ENCODE data around the gene CROT.

DNA sequence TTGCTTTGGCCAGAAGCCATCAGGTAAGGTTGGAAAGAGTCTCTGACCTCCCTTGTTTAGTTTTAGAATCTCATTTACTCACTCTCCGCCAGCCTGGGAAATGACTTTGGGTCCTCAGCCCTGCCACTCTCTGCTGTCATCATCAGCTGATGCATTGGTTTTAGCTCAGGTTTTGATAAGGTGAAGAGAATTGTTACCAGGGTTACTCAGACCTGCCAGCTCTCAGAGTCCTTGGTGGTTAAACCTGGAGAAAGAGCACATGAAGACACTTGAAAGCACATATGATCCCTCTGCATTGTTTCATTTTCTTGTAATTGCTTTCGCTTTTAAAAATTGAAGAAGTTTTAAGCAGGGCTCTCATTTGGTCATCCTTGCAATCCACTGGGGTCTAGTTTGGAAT, 4.0 kb upstream of the CROT start:
- TF ChIP-seq, protein P1, sequence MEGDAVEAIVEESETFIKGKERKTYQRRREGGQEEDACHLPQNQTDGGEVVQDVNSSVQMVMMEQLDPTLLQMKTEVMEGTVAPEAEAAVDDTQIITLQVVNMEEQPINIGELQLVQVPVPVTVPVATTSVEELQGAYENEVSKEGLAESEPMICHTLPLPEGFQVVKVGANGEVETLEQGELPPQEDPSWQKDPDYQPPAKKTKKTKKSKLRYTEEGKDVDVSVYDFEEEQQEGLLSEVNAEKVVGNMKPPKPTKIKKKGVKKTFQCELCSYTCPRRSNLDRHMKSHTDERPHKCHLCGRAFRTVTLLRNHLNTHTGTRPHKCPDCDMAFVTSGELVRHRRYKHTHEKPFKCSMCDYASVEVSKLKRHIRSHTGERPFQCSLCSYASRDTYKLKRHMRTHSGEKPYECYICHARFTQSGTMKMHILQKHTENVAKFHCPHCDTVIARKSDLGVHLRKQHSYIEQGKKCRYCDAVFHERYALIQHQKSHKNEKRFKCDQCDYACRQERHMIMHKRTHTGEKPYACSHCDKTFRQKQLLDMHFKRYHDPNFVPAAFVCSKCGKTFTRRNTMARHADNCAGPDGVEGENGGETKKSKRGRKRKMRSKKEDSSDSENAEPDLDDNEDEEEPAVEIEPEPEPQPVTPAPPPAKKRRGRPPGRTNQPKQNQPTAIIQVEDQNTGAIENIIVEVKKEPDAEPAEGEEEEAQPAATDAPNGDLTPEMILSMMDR (conservative IDR thresholded peaks at IDR 0.05; ENCODE audit: low read length), result no peak
- no peak for TF ChIP-seq EZH2phosphoT487 (IDR thresholded peaks at IDR 0.05; ENCODE audit: borderline replicate concordance)
